DMS 273 (cell line): Measurements from ENCODE around the gene ADAMTS6.
"Not testable (repeated sequence)": the region's sequence is repeated elsewhere in the genome, so short reads cannot be mapped to it uniquely, and the experiment has no call there.

Source experiments
- DNase-seq: peaks from one replicate; lab custom pipeline; 2025; ENCODE audit not compliant: unreplicated experiment; lab: John Stamatoyannopoulos, UW

Gene ADAMTS6

GRCh38 chr5:65203746-65204145 lies 278.0 kb downstream of the ADAMTS6 start:
- DNase-seq, result no peak

GRCh38 chr5:65199993-65200675 lies 281.6 kb downstream of the ADAMTS6 start:
- no peak for DNase-seq

- DNase-seq, result no peak
These were observed 283.1 kb downstream of the ADAMTS6 start for GRCh38 chr5:65198456-65199120.

- no peak for DNase-seq
These were observed 283.9 kb downstream of the ADAMTS6 start for GRCh38 chr5:65197531-65198455.

GRCh38 chr5:65194871-65195270 lies 286.8 kb downstream of the ADAMTS6 start:
- DNase-seq, result no peak

- DNase-seq, result no peak
These were observed 289.4 kb downstream of the ADAMTS6 start for GRCh38 chr5:65192331-65192730.

- no peak for DNase-seq
These were observed 290.1 kb downstream of the ADAMTS6 start for GRCh38 chr5:65191554-65192135.

GRCh38 chr5:65190328-65191053 lies 291.2 kb downstream of the ADAMTS6 start:
- no peak for DNase-seq

- DNase-seq, result no peak
These were observed 295.0 kb downstream of the ADAMTS6 start for GRCh38 chr5:65186646-65187227.

GRCh38 chr5:65185468-65185867 lies 296.3 kb downstream of the ADAMTS6 start:
- no peak for DNase-seq

- DNase-seq, result no peak
These were observed 296.9 kb downstream of the ADAMTS6 start for GRCh38 chr5:65184780-65185179.

GRCh38 chr5:65174231-65174630 lies 307.5 kb downstream of the ADAMTS6 start:
- not testable (repeated sequence) for DNase-seq

GRCh38 chr5:65173130-65173525 lies 308.6 kb downstream of the ADAMTS6 start:
- no peak for DNase-seq

GRCh38 chr5:65172486-65173129 lies 309.1 kb downstream of the ADAMTS6 start:
- no peak for DNase-seq

- DNase-seq, result no peak
These were observed 310.1 kb downstream of the ADAMTS6 start for GRCh38 chr5:65171645-65172044.

GRCh38 chr5:65163698-65164097 lies 318.0 kb downstream of the ADAMTS6 start:
- DNase-seq, result no peak

- no peak for DNase-seq
These were observed 320.1 kb downstream of the ADAMTS6 start for GRCh38 chr5:65161655-65162054.

- no peak for DNase-seq
These were observed 323.7 kb downstream of the ADAMTS6 start for GRCh38 chr5:65157906-65158603.

- no peak for DNase-seq
These were observed 324.8 kb downstream of the ADAMTS6 start for GRCh38 chr5:65156933-65157332.
